K562 (cell line): ENCODE measurements around the gene MUC5B. TPM values are rescaled to one million over a fixed set of nuclear protein-coding genes. Genes with fewer than 3 reads are reported as not detected.
"Not testable (repeated sequence)": the region's sequence is repeated elsewhere in the genome, so short reads cannot be mapped to it uniquely, and the experiment has no call there.

ENCODE experiments used
- ATAC-seq: fragments of 200-7000 bp; cut with Tn5 transposase; 3 replicates; pipeline ENCODE4 v1.9.1; 2020; ENCODE audit warnings: moderate library complexity
- BruUV-seq: library from RNA; stranded (reverse); fragments of 400-500 nt; replicated peaks from 2 replicates; lab custom pipeline; 2021; lab: Mats Ljungman, UMichigan
- CTCF ChIA-PET: fragments of 300-600 bp; formaldehyde crosslinking; extraction: SDS; loops from one replicate; lab custom pipeline; 2021; ENCODE audit warnings: low intra/inter-chr PET ratio; lab: Yijun Ruan, JAX
- POLR2A ChIA-PET: fragments of 300-600, 350-650 bp; sonication (Branson Sonifier 250); formaldehyde crosslinking; extraction: SDS; loops from one replicate; lab custom pipeline; 2021; ENCODE audit warnings: antibody characterized with exemption, inconsistent platforms; lab: Yijun Ruan, JAX
- DNase-seq, 4 experiments: peaks; one replicate each; pipeline versions ENCODE4 v3.0.0 to v3.0.0-alpha.2; 2011 to 2018; ENCODE audit warnings: low spot score in 3 of 4, mixed read lengths in 3 of 4; ENCODE audit errors: extremely low read depth in 1 of 4
- FAIRE-seq: peaks from 2 replicates; lab custom pipeline; 2011; peaks lifted over from hg19 to GRCh38; lab: Jason Lieb, UNC
- H2AFZ ChIP-seq: 2 replicates; pipeline ENCODE4 v1.6.0; 2011; ENCODE audit warnings: low read depth, low read length, control low read depth, inconsistent platforms
- H3K27ac ChIP-seq: fragments of 200-600 bp; 3 replicates; pipeline ENCODE4 v1.8.0; 2011; ENCODE audit warnings: low read depth, mild to moderate bottlenecking, control low read depth, inconsistent platforms, low read length, moderate library complexity, mixed read lengths; ENCODE audit errors: extremely low read depth
- H3K27me3 ChIP-seq, 2 experiments: fragments of 300-600 bp in 1 of 2; 2 replicates in 1 of 2; 3 replicates in 1 of 2; pipeline versions ENCODE4 v1.6.0 to v1.8.0; 2011; ENCODE audit warnings: inconsistent platforms in 2 of 2, low read length in 2 of 2, mild to moderate bottlenecking in 1 of 2, mixed read lengths in 1 of 2, moderate library complexity in 1 of 2; ENCODE audit not compliant: control insufficient read depth in 2 of 2, insufficient read depth in 2 of 2
- H3K36me3 ChIP-seq: fragments of 300-600 bp; 3 replicates; pipeline ENCODE4 v1.8.0; 2011; ENCODE audit warnings: mild to moderate bottlenecking, low read length, inconsistent platforms; ENCODE audit not compliant: control insufficient read depth, insufficient read depth
- H3K4me1 ChIP-seq, 2 experiments: fragments of 200-600 bp in 1 of 2; replicated peaks in 1 of 2; 2 replicates in 1 of 2; 3 replicates in 1 of 2; pipeline versions ENCODE4 v1.5.1 to v1.8.0; 2011; ENCODE audit warnings: inconsistent platforms in 2 of 2, low read length in 2 of 2, mild to moderate bottlenecking in 1 of 2, mixed read lengths in 1 of 2, moderate library complexity in 1 of 2; ENCODE audit not compliant: control insufficient read depth in 2 of 2, insufficient read depth in 2 of 2
- H3K4me2 ChIP-seq: 2 replicates; pipeline ENCODE4 v1.6.1; 2011; ENCODE audit warnings: low read length, control low read depth, inconsistent platforms, mixed read lengths; ENCODE audit not compliant: insufficient read depth
- H3K4me3 ChIP-seq: fragments of 200-600 bp; sonication (generic), shearing (Covaris generic); 2 replicates; pipeline ENCODE4 v1.5.1; 2016; ENCODE audit warnings: control low read depth, inconsistent platforms
- H3K79me2 ChIP-seq: fragments of 200-600 bp; 3 replicates; pipeline ENCODE4 v1.8.0; 2011; ENCODE audit warnings: low read length, inconsistent platforms; ENCODE audit not compliant: control insufficient read depth, insufficient read depth
- H3K9ac ChIP-seq, 2 experiments: 2 replicates each; pipeline versions ENCODE4 v1.6.0 to v1.6.1; 2011; ENCODE audit warnings: low read depth in 2 of 2, low read length in 2 of 2, control low read depth in 1 of 2, inconsistent platforms in 1 of 2, mild to moderate bottlenecking in 1 of 2, mixed read lengths in 1 of 2; ENCODE audit not compliant: insufficient read depth in 1 of 2
- H3K9me1 ChIP-seq: one replicate; pipeline ENCODE4 v1.6.0; 2011; ENCODE audit warnings: inconsistent platforms, mild to moderate bottlenecking, low read length, moderate library complexity; ENCODE audit not compliant: control insufficient read depth, insufficient read depth
- H3K9me3 ChIP-seq: replicated peaks from 2 replicates; pipeline ENCODE4 v1.5.1; 2011; ENCODE audit warnings: low read depth, low read length, inconsistent platforms; ENCODE audit not compliant: control insufficient read depth, insufficient read depth
- H4K20me1 ChIP-seq: replicated peaks from 2 replicates; pipeline ENCODE4 v1.6.1; 2011; ENCODE audit warnings: low read length, inconsistent platforms, mixed read lengths; ENCODE audit not compliant: control insufficient read depth, insufficient read depth
- HDAC6 ChIP-seq: IDR thresholded peaks from 2 replicates; pipeline ENCODE4 v1.6.1; 2012; ENCODE audit warnings: low read depth, mild to moderate bottlenecking, control low read depth, inconsistent platforms, low read length, moderate library complexity
- KDM2B ChIP-seq: fragments of 250-450 bp; sonication (Bioruptor Pico); IDR thresholded peaks from 2 replicates; pipeline ENCODE4 v1.8.0; 2021; ENCODE audit warnings: mild to moderate bottlenecking, moderate library complexity
- NFIC ChIP-seq: fragments of 450-650 bp; IDR thresholded peaks from 2 replicates; pipeline ENCODE4 v1.6.1; 2017; ENCODE audit warnings: mild to moderate bottlenecking, inconsistent platforms
- RAD21 ChIP-seq, 2 experiments: fragments of 250-450 bp in 1 of 2; fragments of 450-650 bp in 1 of 2; sonication (Bioruptor Pico) in 1 of 2; formaldehyde crosslinking in 1 of 2; IDR thresholded peaks in 1 of 2; conservative IDR thresholded peaks in 1 of 2; 2 replicates each; pipeline versions ENCODE4 v1.4.0 to v1.8.0; 2020 to 2022; ENCODE audit warnings: mild to moderate bottlenecking in 2 of 2, moderate library complexity in 1 of 2
- SRSF3 ChIP-seq: fragments of 200-400 bp; formaldehyde crosslinking; IDR thresholded peaks from 2 replicates; pipeline ENCODE4 v1.6.1; 2016; ENCODE audit warnings: mild to moderate bottlenecking, low read length, moderate library complexity; ENCODE audit not compliant: insufficient read depth
- ZNF354B ChIP-seq: fragments of 250-450 bp; sonication (Bioruptor Pico); IDR thresholded peaks from 2 replicates; pipeline ENCODE4 v1.4.0; 2020
- WGBS: fragments of 100-300 bp; shearing (Covaris generic); methylation state at CpG from one replicate; pipeline ENCODE4 v1.1.6; 2016; ENCODE audit warnings: low coverage, mixed read lengths; ENCODE audit not compliant: insufficient coverage; ENCODE audit errors: missing lambda C conversion rate; 5-methylcytosine and 5-hydroxymethylcytosine counted together
- in situ Hi-C: fragments of 300-500 bp; cut with MboI; formaldehyde crosslinking; loops from 4 replicates; pipeline ENCODE4 v1.15.0; 2018; ENCODE audit warnings: inconsistent platforms, mixed read lengths
- intact Hi-C: fragments of 100-400 bp; cut with micrococcal nuclease; formaldehyde crosslinking; loops from 2 replicates; pipeline ENCODE4 v1.14.2; 2022
- polyA plus RNA-seq, 8 experiments: library from polyadenylated mRNA; depleted of rRNA in 4 of 8; stranded (reverse) in 5 of 8; unstranded in 3 of 8; fragments of >200 nt; fragmentation: Nextera tagmentation in 2 of 8; fragmentation: Illumina TruSeq in 1 of 8; extraction: Ambion mirVana in 2 of 8; extraction: Trizol in 1 of 8; gene quantifications; 2 replicates each; pipeline versions ENCODE4 v1.2.1 to v1.2.3, GENCODE V29; 2011 to 2014; ENCODE audit warnings: inconsistent platforms in 1 of 8, missing spikeins in 1 of 8
- total RNA-seq, 7 experiments: library from RNA; depleted of rRNA in 6 of 7; stranded (reverse); fragments of >200 nt in 6 of 7; fragmentation: Illumina TruSeq in 2 of 7; extraction: Trizol in 2 of 7; gene quantifications; 2 replicates each; pipeline versions ENCODE4 v1.2.1 to v1.2.3, GENCODE V29; 2011 to 2021; ENCODE audit warnings: low replicate concordance in 1 of 7
- TF ChIP-seq, protein P1 (sequence below): fragments of 450-650 bp; formaldehyde crosslinking; IDR thresholded peaks from 2 replicates; pipeline ENCODE4 v1.4.0; 2022; ENCODE audit warnings: missing genetic modification characterization
- TF ChIP-seq, protein P2 (sequence below): IDR thresholded peaks from 3 replicates; pipeline ENCODE4 v1.6.1; 2011; ENCODE audit warnings: borderline replicate concordance, mild to moderate bottlenecking; ENCODE audit not compliant: insufficient read length, insufficient read depth

MUC5B gene
- total and polyA plus RNA-seq, 9 of the 15 experiments (the other 6 are each of a cell fraction or from before 2014, with no cell fraction given), result 0.04 to 0.95 TPM; not detected in 7

DNA sequence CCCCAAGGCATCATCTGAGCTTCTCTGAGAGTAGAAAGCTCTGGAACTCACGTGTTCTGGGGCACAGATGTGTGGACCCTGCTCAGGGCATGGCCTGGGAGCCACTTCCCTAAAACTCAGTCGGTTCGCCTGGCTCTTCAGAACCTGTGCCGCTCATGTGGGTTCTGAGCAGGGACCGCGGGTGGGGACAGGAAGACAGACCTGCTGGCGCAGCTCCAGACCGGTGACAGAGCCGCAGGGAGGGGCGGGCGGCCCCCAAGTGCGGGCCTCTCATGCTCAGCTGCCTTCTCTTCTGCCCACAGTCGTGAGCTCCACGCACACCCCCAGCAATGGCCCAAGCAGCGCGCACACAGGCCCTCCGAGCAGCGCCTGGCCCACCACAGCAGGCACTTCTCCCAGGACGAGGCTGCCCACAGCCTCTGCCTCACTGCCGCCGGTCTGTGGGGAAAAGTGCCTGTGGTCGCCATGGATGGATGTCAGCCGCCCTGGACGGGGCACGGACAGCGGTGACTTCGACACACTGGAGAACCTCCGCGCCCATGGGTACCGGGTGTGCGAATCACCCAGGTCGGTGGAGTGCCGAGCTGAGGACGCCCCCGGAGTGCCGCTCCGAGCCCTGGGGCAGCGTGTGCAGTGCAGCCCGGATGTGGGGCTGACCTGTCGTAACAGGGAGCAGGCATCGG, 40.9 kb upstream of the MUC5B start:
- H4K20me1 ChIP-seq, result no peaks in the 10 kb centered on the region
- no peaks in the 10 kb centered on the region for H3K36me3 ChIP-seq
- peaks cover 0 to 18% of the 10 kb centered on the region in 2 experiments; a peak in 1 of 5 replicates for H3K4me1 ChIP-seq
- H3K27me3 ChIP-seq, result peaks cover 0 to 22% of the 10 kb centered on the region in 2 experiments; a peak in 2 of 5 replicates
- H3K9me1 ChIP-seq, result no peaks in the 10 kb centered on the region
- no TSS peak for BruUV-seq
- H3K79me2 ChIP-seq, result no peaks in the 10 kb centered on the region
- in situ Hi-C loops, result no loop called here
- TF ChIP-seq, protein P1, sequence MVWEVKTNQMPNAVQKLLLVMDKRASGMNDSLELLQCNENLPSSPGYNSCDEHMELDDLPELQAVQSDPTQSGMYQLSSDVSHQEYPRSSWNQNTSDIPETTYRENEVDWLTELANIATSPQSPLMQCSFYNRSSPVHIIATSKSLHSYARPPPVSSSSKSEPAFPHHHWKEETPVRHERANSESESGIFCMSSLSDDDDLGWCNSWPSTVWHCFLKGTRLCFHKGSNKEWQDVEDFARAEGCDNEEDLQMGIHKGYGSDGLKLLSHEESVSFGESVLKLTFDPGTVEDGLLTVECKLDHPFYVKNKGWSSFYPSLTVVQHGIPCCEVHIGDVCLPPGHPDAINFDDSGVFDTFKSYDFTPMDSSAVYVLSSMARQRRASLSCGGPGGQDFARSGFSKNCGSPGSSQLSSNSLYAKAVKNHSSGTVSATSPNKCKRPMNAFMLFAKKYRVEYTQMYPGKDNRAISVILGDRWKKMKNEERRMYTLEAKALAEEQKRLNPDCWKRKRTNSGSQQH, result no peak
- TF ChIP-seq SRSF3 (no peak), ZNF354B (CRISPR knock-in tag) (no peak), NFIC (peak; percentile 33; the same call in 1 of the 2 replicates), HDAC6 (no peak), KDM2B (no peak), RAD21 (CRISPR knock-in tag; conservative IDR thresholded peaks at IDR 0.05 in 1 of 2, IDR thresholded peaks at IDR 0.05 in 1 of 2) (no peak)
- TF ChIP-seq, protein P2, sequence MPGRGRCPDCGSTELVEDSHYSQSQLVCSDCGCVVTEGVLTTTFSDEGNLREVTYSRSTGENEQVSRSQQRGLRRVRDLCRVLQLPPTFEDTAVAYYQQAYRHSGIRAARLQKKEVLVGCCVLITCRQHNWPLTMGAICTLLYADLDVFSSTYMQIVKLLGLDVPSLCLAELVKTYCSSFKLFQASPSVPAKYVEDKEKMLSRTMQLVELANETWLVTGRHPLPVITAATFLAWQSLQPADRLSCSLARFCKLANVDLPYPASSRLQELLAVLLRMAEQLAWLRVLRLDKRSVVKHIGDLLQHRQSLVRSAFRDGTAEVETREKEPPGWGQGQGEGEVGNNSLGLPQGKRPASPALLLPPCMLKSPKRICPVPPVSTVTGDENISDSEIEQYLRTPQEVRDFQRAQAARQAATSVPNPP, result no peak
- TF ChIP-seq, all 486 proteins: peak for 1
- no peak for ATAC-seq
- ChIA-PET POLR2A (no interaction called here), CTCF (no interaction called here)
- no peak for FAIRE-seq
- no peak overlapping the region for H3K27ac ChIP-seq
- no peak for DNase-seq
- WGBS, result 13% methylated on average over 34 of the region's 41 CpGs
- no peak overlapping the region for H2AFZ ChIP-seq
- H3K4me2 ChIP-seq, result no peak overlapping the region
- H3K9me3 ChIP-seq, result no peaks in the 10 kb centered on the region; the same call in 1 of the 2 replicates
- H3K9ac ChIP-seq, result no peak overlapping the region
- intact Hi-C loops, result no loop called here
- H3K4me3 ChIP-seq, result no peak overlapping the region

DNA sequence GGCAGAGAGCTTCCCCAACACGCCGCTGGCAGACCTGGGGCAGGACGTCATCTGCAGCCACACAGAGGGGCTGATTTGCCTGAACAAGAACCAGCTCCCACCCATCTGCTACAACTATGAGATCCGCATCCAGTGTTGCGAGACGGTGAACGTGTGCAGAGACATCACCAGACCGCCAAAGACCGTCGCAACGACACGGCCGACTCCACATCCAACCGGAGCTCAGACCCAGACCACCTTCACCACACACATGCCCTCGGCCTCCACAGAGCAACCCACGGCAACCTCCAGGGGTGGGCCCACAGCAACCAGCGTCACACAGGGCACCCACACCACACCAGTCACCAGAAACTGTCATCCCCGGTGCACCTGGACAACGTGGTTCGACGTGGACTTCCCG, 38.7 kb upstream of the MUC5B start:
- Histone ChIP-seq H3K27me3 (peaks cover 0 to 22% of the 10 kb centered on the region in 2 experiments; a peak in 2 of 5 replicates), H3K4me1 (peaks cover 0 to 18% of the 10 kb centered on the region in 2 experiments; a peak in 1 of 5 replicates)
- POLR2A ChIA-PET, in situ Hi-C loops, BruUV-seq, H2AFZ ChIP-seq, H3K79me2 ChIP-seq, H3K36me3 ChIP-seq, CTCF ChIA-PET, H3K9ac ChIP-seq, H3K9me3 ChIP-seq, H3K27ac ChIP-seq, H4K20me1 ChIP-seq, ATAC-seq, FAIRE-seq, intact Hi-C loops, H3K4me3 ChIP-seq, DNase-seq, H3K9me1 ChIP-seq, H3K4me2 ChIP-seq: not testable (repeated sequence)
- 14% methylated on average over 4 of the region's 22 CpGs for WGBS
